RCC 7860 (cell line): ENCODE measurements around the gene IKZF3.
"Not testable (repeated sequence)": the region's sequence is repeated elsewhere in the genome, so short reads cannot be mapped to it uniquely, and the experiment has no call there.

Experiments
- DNase-seq: peaks from one replicate; pipeline ENCODE4 v3.0.0-alpha.2; 2015; ENCODE audit warnings: low spot score
- FAIRE-seq: peaks from 2 replicates; lab custom pipeline; 2012; peaks lifted over from hg19 to GRCh38; lab: Jason Lieb, UNC

IKZF3 gene

DNA sequence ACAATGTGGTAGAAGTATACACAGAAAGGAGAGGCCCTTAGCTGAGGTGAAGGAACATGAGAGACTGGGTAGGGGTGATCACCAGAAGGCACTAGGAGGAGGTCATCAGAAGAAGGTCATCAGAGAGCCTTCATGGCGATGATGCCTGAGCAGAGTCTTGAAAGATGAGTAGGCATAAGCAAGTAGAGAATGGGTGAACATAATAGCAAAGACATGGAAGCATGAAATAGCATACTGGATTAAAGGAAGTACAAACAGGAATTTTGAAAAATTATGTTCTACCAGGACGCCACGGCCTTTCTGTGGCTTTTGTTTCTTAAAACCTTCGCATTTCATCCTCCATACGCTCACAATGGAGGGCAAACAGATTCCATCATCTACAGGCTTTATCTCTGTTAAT is 2.9 kb downstream of the IKZF3 start:
- DNase-seq (no peak), FAIRE-seq (no peak)

DNA sequence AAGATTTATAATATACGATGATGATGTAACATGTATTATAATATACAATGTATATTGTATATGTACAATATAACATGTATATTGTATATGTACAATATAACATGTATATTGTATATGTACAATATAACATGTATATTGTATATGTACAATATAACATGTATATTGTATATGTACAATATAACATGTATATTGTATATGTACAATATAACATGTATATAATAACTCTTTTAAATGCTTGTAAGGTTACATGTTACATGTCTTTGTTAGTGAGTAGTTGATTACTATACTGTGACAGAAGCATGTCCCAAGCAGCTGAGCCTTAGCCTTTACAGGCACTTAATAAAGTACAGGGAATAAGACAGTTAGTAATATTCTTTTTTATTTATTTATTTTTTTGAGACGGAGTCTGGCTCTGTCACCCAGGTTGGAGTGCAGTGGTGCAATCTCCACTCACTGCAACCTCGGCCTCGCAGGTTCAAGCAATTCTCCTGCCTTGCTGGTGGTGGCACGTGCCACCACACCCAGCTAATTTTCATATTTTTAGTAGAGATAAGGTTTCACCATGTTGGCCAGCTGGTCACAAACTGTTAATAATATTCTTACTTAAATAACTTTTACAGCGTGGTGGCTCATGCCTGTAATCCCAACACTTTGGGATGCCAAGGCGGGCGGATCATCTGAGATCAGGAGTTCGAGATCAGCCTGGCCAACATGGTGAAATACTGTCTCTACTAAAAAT is 8.0 kb downstream of the IKZF3 start:
- not testable (repeated sequence) for FAIRE-seq

DNA sequence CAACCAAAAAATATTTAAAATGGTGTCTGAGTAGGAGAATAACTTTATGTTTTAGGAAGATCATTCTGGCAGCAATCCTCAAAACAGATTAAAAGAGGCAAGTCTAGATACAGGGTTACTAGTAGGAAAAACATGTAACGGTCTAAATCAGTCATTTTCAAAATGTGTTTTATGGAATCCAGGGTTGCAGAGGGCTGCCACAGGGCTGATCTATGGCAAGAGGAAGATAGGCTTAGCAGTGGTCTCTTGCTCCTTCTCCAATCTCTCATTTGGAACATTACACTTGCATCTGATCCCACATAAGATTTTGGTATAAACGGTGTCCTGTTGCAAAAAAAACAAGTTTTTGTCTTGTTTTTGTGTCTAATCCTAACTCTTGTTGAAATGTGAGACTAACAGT is 9.2 kb downstream of the IKZF3 start:
- FAIRE-seq (no peak), DNase-seq (no peak)

More for the DNA sequence above, 8.0 kb downstream of the IKZF3 start:
- DNase-seq, result not testable (repeated sequence)

DNA sequence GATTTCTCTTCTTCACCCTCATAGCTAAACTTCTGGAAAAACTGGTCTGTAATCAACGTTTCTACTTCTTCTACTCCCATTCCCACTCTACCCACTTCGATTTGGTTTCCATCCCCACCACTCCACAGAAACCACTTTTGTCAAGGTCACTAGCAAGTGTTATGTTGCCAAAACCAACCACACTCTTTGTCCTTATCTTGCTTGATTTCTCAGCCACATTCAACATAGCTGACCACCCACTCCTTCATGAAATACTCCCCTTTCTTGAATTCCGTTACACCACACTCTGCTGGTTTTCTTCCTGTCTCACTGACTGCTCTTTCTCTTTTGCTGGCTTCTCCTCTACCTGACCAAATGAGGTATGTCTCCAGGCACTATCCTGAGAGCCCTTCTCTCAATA is 11.9 kb downstream of the IKZF3 start:
- FAIRE-seq (no peak), DNase-seq (no peak)

DNA sequence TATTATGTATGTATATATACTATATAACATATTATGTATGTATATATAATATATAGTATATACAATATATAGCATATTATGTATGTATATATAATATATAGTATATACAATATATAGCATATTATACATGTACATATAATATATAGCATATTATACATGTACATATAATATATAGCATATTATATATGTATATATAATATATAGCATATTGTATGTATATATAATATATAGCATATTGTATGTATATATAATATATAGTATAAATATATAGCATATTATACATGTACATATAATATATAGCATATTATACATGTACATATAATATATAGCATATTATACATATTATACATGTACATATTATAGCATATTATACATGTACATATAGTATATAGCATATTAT is 13.9 kb downstream of the IKZF3 start:
- not testable (repeated sequence) for DNase-seq
- FAIRE-seq, result peak; percentile 96

DNA sequence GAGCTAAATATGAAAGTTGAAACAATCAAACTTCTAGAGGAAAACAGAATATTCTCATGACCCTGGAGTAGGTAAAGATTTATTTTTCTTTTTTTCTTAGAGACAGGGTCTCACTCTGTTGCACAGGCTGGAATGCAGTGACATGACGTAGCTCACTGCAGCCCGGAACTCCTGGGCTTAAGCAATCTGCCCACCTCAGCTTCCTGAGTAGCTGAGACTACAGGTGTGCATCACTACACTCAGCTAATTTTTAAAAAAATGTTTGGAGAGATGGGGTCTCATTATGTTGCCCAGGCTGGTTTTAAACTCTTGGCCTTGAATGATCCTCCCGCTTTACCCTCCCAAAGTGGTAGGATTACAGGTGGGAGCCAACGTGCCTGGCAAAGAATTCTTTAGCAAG is 15.5 kb downstream of the IKZF3 start:
- FAIRE-seq, result no peak
- no peak for DNase-seq

DNA sequence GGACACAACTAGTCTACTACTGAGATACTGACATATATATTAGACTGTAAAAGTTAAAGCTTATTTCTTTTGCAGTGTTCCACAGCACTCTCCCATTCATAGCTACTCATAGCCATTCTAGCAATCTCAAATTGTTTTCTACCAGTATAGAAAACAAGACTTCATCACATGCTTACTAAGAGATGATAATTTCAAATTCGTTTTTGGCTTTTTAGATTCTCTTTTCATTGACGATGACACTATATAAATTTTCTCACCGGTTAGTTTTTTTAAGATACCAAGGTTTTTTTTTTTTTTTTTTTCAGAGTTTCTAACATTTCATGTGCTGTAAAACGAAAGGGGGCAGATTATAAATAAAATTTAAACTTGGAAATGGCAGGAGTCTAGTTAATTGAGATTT is 17.9 kb downstream of the IKZF3 start:
- FAIRE-seq, result no peak
- DNase-seq, result no peak

DNA sequence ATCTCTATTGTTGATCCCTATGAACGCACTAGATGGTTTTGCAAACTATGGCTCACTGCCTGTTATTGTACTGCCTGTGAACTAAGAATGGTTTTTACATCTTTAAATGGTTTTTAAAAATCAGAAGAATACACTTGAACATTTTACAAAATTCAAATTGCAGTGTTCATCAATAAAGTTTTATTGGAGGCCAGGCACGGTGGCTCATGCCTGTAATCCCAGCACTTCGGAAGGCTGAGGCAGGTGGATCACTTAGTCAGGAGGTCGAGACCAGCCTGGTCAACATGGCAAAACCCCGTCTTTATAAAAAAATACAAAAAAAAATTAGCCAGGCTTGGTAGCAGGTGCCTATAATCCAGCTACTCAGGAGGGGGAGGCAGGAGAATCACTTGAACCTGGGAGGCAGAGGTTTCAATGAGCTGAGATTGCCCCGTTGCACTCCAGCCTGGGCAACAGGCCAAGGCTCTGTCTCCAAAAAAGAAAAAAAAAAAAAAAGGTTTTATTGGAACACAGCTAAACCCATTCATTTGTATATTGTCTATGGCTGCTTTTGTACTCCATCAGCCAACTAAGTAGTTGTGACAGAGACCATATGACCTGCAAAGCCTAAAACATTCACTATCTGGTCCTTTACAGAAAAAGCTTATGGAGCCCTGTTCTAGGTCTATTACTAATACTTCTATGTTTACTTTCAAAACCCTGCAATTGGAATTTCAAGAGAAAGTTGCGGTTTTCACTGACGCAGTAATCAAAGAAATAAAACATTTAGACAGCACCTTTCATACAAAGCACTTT is 18.9 kb downstream of the IKZF3 start:
- DNase-seq (no peak), FAIRE-seq (no peak)

DNA sequence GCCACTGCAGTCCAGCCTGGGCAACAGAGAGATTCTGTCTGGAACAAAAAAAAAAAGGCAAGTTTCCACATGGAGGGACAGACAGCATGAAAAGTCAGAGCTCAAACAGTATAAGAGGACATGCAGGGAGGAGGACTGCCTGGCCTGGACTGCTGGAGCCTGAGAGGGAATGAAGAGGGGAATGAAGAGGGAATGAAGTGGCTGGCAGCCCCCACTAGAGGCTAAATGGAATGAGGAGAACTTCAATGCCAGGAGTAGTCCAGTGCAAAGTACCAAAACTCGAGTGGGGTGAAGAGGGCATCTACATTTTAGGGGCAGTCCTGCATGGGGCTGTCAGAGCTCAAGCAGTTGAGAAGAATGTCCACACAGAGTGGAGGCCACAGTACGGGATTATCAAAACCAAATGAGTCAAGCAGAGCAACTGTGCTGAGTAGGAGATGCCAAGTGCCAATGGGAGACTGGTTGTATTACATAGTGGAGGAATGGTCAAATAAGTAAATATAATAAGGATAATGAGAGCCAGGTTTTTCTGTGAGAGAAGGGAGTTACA is 22.9 kb downstream of the IKZF3 start:
- FAIRE-seq (no peak), DNase-seq (no peak)

DNA sequence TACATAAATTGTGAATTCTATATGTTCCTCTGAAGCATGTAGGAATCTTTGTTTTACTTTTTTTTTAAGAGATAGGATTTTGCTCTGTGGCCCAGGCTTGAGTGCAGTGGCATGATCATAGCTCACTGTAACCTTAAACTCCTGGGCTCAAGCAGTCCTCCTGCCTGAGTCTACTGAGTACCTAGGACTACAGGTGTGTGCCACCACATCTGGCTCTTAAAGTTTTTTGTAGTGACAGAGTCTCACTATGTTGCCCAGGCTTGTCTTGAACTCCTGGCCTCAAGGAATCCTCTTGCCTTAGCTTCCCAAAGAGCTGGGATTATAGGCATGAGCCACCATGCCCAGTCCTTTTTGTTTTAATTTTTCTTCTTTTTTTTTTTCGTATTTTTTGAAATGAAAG is 25.3 kb downstream of the IKZF3 start:
- no peak for FAIRE-seq
- DNase-seq, result no peak

DNA sequence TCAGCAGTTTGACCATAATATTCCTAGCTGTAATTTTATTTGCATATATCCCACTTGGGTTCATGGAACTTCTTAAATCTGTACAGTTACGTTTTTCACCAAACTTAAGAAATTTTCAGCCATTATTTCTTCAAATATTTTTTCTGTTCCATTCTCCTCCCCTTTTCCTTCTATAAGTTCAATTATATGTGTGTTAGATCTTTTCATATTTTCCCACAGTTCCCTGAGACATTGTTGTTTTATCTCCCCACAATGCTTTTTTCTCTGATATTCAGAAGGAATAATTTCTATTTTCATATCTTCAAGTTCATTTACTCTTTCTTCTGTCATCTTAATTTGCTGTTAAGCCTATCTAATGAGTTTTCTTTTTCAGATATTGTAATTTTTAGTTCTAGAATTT is 26.1 kb downstream of the IKZF3 start:
- FAIRE-seq (no peak), DNase-seq (no peak)

DNA sequence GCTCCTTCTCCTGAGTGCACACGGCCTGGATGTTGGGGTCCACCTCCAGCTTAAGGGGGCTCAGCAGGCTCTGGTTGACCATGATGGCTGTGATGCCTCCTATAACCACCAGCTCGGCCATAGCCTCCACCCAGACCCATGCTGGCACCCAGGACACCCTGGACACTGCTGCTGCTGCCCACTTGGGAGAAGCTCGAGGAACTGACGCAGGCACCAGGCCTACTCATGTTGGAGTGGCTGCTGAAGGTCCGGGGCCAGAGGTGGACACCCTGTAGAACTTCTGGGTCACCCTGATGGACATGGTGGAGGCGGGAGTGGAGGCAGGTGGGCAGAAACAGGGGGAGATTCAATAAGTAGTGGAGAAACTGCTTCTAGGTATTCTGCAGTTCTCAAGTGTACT is 28.0 kb downstream of the IKZF3 start:
- DNase-seq (no peak), FAIRE-seq (no peak)

DNA sequence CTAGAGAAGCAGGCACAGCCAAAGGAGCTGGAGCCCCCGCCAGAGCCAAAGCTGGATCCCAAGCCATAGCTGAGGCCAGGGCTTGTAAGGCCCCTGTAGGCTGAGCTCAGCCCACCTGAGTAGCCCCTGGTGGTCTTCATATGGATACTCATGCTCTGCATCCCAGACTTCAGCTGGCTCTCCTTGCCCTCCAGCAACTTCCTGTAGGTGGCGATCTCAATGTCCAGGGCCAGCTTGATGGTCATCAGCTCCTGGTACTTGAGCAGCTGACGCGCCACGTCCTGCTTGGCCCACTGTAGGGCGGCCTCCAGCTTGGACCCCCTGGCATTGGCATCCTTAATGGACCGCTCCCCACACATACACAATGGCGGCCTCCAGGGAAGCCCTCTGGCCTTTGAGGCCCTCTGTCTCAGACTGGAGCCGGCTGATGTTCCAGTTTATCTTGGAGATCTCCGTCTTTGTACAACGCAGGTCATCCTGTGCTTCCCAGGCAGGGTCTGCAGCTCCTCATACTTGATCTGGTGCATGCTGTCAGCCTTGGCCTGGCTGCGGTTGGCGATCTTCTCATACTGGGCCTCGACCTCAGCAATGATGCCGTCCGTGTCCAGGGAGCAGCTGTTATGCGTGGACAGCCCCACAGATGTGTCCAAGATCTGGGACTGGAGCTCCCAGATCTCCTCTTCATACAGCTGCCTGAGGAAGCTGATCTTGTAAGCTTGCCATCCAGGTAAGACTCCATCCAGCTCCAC is 28.9 kb downstream of the IKZF3 start:
- FAIRE-seq, result no peak
- no peak for DNase-seq

DNA sequence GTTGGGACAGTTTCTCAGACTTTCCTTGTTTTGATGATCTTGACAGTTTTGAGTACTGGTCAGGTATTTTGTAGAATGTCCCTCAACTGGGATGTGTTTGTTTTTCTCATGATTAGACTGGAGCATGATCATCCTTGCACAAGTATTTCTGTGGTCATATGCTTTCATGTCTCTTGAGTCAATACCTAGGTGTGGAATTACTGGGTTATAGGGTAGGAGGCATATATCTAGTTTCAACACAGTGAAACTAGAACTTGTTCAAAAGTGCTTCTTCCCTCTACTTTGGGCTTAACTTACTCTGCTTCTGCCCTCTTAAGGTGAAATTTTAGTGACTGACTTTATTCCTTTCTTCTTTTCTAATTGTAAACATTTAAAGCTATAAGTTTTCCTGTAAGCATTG is 30.1 kb downstream of the IKZF3 start:
- DNase-seq (no peak), FAIRE-seq (no peak)

DNA sequence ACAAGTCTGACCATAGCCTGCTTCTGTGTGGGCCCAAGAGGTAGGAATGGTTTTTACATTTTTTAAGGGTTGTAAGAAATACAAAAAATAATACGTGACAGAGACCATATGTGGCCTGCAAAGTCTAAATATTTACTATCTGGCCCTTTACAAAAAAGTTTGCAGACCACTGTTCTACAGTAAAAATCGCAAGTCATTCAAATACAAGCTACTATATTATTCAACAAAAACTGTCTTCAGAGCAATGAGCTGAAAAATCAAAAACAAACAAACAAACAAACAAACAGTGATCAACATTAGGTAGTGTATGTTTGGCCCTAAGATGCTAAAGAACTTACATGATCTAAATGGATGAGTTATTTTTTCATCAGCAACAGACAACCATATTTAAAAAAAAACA is 32.5 kb downstream of the IKZF3 start:
- FAIRE-seq, result no peak
- DNase-seq, result no peak

DNA sequence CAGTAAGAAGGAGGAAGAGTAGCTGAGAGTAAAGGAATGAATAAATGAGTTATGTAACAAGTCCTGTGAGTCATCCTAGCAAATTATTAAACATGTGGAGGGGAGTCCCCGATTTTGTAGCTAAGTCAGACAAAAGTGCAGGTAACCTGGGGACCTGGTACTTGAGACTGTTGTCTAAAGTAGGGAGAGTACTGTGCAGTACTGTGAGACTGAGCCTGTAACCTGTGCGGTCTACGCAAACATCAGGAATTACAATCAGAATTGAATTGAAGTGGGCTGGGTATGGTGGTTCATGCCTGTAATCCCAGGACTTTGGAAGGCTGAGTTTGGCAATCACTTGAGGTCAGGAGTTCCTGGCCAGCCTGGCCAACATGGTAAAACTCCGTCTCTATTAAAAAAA is 35.7 kb downstream of the IKZF3 start:
- DNase-seq, result no peak

DNA sequence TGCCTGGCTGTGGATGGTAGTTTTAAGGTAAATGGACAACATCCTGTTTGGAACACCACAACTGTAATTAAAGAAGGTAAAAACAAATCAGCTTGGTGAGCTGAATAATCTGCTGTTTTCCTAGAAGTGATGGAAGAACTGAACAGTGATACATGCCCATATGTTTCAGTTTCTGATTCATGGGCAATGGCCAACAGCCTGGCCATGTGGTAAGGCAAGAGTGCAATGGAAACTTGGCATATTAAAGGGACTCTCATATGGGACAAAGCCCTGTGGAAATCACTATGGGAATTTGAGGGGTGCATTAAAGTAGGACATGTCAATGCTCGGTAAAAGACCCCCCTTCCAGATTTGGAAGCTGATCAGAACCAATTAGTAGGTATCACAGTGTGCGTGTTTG is 37.8 kb downstream of the IKZF3 start:
- DNase-seq, result no peak
- FAIRE-seq, result no peak

More for the DNA sequence above, 35.7 kb downstream of the IKZF3 start:
- no peak for FAIRE-seq

DNA sequence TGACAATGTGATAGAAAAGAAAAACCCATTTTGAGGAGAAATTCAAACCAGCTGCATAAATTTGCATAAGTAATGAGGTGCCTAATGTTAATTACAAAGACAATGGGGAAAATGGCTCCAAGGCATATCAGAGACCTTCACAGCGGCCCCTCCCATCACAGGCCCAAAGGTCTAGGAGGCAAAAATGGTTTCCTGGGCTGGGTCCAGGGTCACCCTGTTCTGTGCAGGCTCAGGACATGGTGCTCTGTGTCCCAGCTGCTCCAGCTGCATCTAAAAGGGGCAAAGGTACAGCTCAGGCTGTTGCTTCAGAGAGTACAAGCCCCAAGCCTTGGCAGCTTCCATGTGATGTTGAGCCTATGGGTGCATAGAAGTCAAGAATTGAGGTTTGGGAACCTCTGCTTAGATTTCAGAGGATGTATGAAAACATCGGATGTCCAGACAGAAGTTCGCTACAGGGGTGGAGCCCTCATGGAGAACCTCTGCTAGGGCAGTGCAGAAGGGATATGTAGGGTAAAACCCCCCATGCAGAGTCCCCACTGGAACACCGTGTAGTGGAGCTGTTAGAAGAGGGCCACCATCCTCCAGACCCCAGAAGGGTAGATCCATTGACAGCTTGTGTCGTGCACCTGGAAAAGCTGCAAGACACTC is 40.6 kb downstream of the IKZF3 start:
- DNase-seq (no peak), FAIRE-seq (no peak)

DNA sequence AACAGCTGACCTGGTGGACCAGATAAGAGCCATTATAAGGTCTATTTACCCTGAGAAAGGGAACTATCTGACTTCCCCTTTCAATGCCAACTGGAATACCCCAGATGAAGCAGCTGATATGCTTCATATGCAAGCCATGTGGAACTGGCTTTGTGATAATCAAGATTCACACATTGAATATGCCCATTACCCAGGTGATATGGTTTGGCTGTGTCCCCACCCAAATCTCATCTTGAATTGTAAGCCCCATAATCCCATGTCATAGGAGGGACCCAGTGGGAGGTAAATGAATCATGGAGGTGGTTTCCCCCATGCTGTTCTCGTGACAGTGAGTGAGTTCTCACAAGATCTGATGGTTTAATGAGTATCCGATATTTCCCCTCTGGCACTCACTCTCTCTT is 42.1 kb downstream of the IKZF3 start:
- peak; percentile 29 for FAIRE-seq
- DNase-seq, result peak; percentile 23

DNA sequence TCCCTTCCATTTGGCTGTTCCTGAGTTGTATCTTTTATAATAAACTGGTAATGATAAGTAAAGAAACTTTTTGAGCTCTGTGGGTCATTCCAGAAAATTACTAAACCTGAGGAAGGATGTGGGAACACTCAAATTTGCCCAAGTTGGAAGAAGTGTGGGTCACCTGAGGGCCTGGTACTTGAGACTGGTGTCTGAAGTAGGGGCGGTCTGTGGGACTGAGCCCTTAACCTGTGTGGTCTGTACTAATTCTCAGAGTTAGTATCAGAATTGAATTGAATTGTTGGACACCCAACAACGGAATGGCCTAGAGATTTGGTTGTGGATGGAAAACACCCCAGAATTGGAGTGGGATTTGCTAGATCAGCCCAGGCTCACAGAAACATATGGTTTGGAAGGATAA is 43.1 kb downstream of the IKZF3 start:
- no peak for FAIRE-seq
- DNase-seq, result no peak

DNA sequence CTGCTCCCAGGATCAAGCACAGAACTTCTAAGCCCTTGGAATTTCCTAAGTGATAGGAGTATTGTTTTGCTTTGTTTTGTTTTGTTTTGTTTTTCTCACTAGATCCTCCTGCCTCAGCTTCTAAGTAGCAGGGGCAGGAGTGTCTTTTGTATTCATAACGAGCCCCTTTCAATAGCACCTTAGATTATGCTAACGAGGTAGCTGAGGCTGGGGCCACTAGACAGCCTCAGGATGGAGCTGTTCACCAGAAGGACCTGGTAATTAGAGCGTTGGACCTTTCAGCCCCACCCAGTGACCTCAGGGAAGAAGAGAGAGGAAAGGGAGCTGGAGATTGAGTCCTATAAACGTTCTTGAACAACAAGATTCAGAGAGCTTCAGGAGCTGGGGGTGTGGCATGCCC is 43.6 kb downstream of the IKZF3 start:
- DNase-seq (no peak), FAIRE-seq (no peak)
